Kidney epithelial cell (primary cell): ENCODE results near the gene DSTN. TPM values are rescaled to one million over a fixed set of nuclear protein-coding genes. Genes with fewer than 3 reads are reported as not detected.
A peak's percentile ranks its signal among the peaks of the same experiment; 100 is the strongest.

Source experiments
- DNase-seq: peaks from one replicate; pipeline ENCODE4 v3.0.0-alpha.2; 2010; ENCODE audit warnings: low read depth
- H3K27me3 ChIP-seq: 2 replicates; pipeline ENCODE4 v1.6.0; 2011; ENCODE audit warnings: low read length; ENCODE audit not compliant: control insufficient read depth, insufficient read depth
- H3K36me3 ChIP-seq: 2 replicates; pipeline ENCODE4 v1.5.1; 2011; ENCODE audit warnings: low read length; ENCODE audit not compliant: control insufficient read depth, insufficient read depth
- H3K4me3 ChIP-seq: 2 replicates; pipeline ENCODE4 v1.5.1; 2011; ENCODE audit warnings: low read depth, mild to moderate bottlenecking, control low read depth, low read length
- CTCF ChIP-seq: IDR thresholded peaks from 2 replicates; pipeline ENCODE4 v1.5.1; 2011; ENCODE audit warnings: mild to moderate bottlenecking, moderate library complexity, low read length, control low read depth, inconsistent platforms; ENCODE audit not compliant: insufficient read depth, poor library complexity, severe bottlenecking
- total RNA-seq: library from RNA; depleted of rRNA; stranded (reverse); fragments of >200 nt; gene quantifications from 2 replicates; pipeline ENCODE4 v1.2.3, GENCODE V29; 2015

DSTN gene
- total RNA-seq, 1 donor from 2014 or later, result 255 TPM

- no peak for TF ChIP-seq CTCF
- DNase-seq, result no peak
- no peaks in the 10 kb centered on the region for H3K27me3 ChIP-seq
- no peak overlapping the region for H3K4me3 ChIP-seq
- no peaks in the 10 kb centered on the region for H3K36me3 ChIP-seq
Measured at GRCh38 chr20:17525650-17526049, 44.2 kb upstream of the DSTN start.

- DNase-seq, result no peak
- H3K36me3 ChIP-seq, result no peaks in the 10 kb centered on the region
- no peak for TF ChIP-seq CTCF
Measured at GRCh38 chr20:17529586-17529985, 40.3 kb upstream of the DSTN start.

GRCh38 chr20:17530153-17530552 lies 39.7 kb upstream of the DSTN start:
- no peak overlapping the region for H3K4me3 ChIP-seq
- H3K27me3 ChIP-seq, result no peaks in the 10 kb centered on the region
- DNase-seq, result no peak
- no peaks in the 10 kb centered on the region for H3K36me3 ChIP-seq
- no peak for TF ChIP-seq CTCF

More at GRCh38 chr20:17529586-17529985, 40.3 kb upstream of the DSTN start:
- Histone ChIP-seq H3K27me3 (no peaks in the 10 kb centered on the region), H3K4me3 (no peak overlapping the region)

- no peaks in the 10 kb centered on the region for H3K36me3 ChIP-seq
- H3K27me3 ChIP-seq, result no peaks in the 10 kb centered on the region
- no peak for TF ChIP-seq CTCF
- peak within 1 kb of the TSS; percentile 44 for H3K4me3 ChIP-seq
- no peak for DNase-seq
Measured at GRCh38 chr20:17530716-17531664, 38.9 kb upstream of the DSTN start, which contains the start of gene BFSP1. BFSP1 (minus strand) TSS chr20:17531379; CDS start chr20:17531329, 50 bp downstream.

GRCh38 chr20:17531665-17532025 lies 38.2 kb upstream of the DSTN start:
- Histone ChIP-seq H3K36me3 (no peaks in the 10 kb centered on the region), H3K4me3 (peak overlapping the region; percentile 44), H3K27me3 (no peaks in the 10 kb centered on the region)
- no peak for TF ChIP-seq CTCF
- no peak for DNase-seq
